Astrocyte of the cerebellum (primary cell): ENCODE results near the gene KMT2E.

Source experiments
- DNase-seq: peaks from one replicate; pipeline ENCODE4 v3.0.0-alpha.2; 2011; ENCODE audit warnings: low read depth
- H3K4me3 ChIP-seq: 2 replicates; pipeline ENCODE4 v1.5.1; 2011; ENCODE audit warnings: mild to moderate bottlenecking, low read depth, low read length, moderate library complexity
- CTCF ChIP-seq: IDR thresholded peaks from 2 replicates; pipeline ENCODE4 v1.5.1; 2012; ENCODE audit warnings: low read length, low read depth, moderate library complexity, mild to moderate bottlenecking; ENCODE audit errors: missing control alignments
- in situ Hi-C: cut with HindIII; loops from 2 replicates; pipeline ENCODE4 v1.10.0; 2017; ENCODE audit warnings: low sequenced_read_pairs

Gene KMT2E

GRCh38 chr7:105157278-105157677 lies 143.3 kb downstream of the KMT2E start:
- TF ChIP-seq CTCF: no peak
- no peak overlapping the region for H3K4me3 ChIP-seq
- DNase-seq: no peak
- in situ Hi-C loops: no loop called here

DNA sequence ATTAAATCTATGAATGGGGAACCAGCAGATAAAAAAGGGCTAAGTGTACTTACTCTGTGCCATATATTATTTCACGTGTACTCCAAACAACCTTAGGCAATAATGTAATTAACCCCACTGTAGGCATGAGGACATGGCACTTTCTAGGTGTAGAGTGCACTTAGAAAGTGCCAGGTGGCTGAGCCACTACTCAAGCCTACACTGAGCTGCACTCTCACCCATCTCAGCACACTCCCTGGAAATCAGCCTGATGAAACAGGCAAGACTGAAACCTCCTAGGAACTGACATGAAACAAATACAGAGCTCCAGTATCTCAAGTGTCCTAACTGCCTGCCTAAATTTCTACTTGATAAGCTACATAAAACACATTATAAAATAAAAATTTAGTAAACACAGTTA lies 147.4 kb downstream of the KMT2E start:
- no peak for DNase-seq
- TF ChIP-seq CTCF: no peak
- in situ Hi-C loops: no loop called here
- H3K4me3 ChIP-seq: no peak overlapping the region
